Neuron (in vitro differentiated cells): ENCODE measurements around the gene KRT13.

Source experiments
- H2AFZ ChIP-seq: one replicate; pipeline ENCODE4 v1.6.1; 2013; ENCODE audit warnings: low read depth, mild to moderate bottlenecking, inconsistent platforms, low read length, moderate library complexity
- H3K27me3 ChIP-seq: one replicate; pipeline ENCODE4 v1.6.1; 2013; ENCODE audit warnings: low read length; ENCODE audit not compliant: insufficient read depth
- H3K36me3 ChIP-seq: one replicate; pipeline ENCODE4 v1.6.1; 2013; ENCODE audit warnings: low read length; ENCODE audit not compliant: insufficient read depth
- H3K4me1 ChIP-seq: one replicate; pipeline ENCODE4 v1.6.1; 2013; ENCODE audit warnings: low read length; ENCODE audit not compliant: insufficient read depth
- H3K4me3 ChIP-seq: 2 replicates; pipeline ENCODE4 v1.5.1; 2013; ENCODE audit warnings: mild to moderate bottlenecking, low read length, moderate library complexity
- H3K9me3 ChIP-seq: one replicate; pipeline ENCODE4 v1.6.1; 2013; ENCODE audit warnings: low read length

Gene KRT13

DNA sequence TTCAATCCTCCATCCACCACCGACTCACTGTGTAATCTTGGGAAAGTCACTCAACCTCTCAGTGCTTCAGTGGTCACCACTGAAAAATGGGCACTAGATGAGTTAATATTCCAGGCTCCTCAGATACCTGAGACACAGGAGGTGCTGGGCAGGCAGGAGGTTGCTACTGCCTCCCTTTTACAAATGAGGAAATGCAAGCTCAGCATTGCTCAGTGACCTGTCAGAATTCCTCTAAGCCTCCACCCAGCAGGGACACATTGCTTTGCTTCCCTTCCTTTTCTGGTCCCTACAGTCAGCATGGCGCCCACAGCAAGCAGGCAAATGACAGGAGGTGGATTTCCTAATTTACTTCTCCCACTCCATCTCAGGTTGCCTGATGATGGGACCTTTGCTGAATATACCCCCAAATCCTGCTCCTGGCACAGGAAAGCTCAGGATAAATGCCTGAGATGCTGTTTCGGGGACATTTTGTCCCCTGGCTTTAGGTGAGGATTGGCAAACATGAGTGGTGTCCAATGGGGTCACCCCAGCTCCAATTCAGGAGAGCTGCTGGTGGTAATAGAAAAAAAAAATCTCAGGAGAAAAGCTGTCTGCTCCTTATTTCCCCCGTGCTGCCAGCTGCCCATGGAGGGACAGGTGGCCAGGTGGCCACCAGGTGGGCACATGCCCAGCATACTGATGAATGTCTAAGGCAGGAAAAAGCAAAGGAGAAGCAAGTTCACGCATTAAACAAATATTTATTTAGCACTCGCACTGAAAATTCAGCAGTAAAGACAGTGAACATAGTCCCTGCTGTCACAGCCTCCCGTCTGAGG is 5.0 kb upstream of the KRT13 start:
- Histone ChIP-seq H3K9me3 (no peaks in the 10 kb centered on the region), H3K27me3 (no peaks in the 10 kb centered on the region), H3K36me3 (no peaks in the 10 kb centered on the region), H3K4me1 (no peaks in the 10 kb centered on the region), H2AFZ (no peak overlapping the region), H3K4me3 (no peak overlapping the region)

DNA sequence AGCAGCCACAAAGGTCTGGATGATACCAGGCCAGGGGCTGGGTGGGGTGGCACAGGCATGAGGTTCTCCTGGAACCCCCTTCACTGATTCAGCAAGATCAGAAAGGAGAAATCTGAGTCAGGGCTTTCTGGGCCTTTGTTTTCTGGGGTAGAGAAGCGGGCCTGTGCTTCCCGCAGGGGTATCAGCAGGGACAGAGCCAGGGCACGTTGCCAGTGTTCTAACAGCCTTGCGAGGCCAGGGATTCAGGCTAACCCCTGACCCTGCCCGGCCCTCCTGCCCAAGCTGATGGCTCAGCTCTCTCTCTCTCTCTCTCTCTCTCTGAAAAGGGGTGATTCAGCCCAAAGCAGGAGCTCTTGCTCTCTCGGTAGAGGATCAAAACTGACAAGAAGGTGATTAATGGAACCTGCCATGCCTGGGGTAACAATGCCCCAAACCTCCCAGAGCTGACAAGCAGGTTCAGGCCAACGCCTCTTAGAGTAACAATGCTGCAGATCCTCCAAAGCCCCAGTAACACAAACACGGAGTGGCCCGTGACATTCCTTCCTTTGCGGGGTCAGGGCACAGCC is 2.0 kb upstream of the KRT13 start:
- H2AFZ ChIP-seq, result no peak overlapping the region
- no peaks in the 10 kb centered on the region for H3K9me3 ChIP-seq
- no peaks in the 10 kb centered on the region for H3K27me3 ChIP-seq
- H3K4me1 ChIP-seq, result no peaks in the 10 kb centered on the region
- H3K4me3 ChIP-seq, result no peak overlapping the region
- H3K36me3 ChIP-seq, result no peaks in the 10 kb centered on the region

DNA sequence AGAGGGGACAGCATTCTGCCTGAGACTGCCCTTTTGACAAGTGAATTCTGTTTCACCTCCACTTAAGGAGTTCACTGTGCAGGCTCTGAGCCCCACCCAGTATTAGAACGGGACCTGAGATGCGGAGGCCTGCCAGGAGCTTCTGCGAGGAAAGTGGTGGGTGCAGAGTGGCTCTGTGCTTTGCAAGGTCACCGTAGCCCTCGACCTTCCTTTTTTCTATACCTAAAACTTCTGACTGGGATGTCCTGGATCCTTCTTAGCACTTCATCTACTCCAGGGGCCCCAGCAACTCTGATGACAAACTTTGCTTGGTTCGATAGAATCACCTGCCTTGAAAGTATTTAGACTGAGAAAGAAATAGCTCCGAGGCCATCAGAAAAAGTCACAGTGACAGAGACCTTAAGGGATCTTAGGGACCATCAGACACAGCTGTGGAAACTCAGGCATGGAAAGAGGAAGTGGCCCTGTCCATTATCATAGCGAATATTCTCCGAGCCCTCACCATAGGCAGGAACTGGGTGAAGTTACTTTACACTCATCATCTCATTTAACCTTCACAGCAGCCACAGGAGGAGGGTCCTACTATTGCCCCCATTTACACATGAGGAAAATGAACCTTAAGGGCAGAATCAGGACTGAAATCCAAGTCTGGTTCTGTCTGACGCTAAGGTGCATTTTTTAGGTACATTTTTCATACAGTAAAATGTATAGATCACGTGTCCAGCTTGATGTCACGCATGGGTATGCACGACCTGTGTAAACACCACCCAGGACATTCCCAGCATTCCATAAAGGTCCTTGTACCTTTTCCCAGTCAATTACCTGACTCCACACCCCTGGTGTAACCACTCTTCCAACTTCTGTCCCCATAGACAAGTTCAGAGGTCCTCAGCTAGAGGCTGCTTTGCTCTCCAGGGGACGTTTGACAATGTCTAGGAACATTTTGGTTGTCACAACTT is 676 bp upstream of the KRT13 start:
- H3K9me3 ChIP-seq, result no peaks in the 10 kb centered on the region
- H2AFZ ChIP-seq, result no peak overlapping the region
- no peaks in the 10 kb centered on the region for H3K27me3 ChIP-seq
- no peaks in the 10 kb centered on the region for H3K36me3 ChIP-seq
- H3K4me3 ChIP-seq, result no peak overlapping the region
- no peaks in the 10 kb centered on the region for H3K4me1 ChIP-seq

DNA sequence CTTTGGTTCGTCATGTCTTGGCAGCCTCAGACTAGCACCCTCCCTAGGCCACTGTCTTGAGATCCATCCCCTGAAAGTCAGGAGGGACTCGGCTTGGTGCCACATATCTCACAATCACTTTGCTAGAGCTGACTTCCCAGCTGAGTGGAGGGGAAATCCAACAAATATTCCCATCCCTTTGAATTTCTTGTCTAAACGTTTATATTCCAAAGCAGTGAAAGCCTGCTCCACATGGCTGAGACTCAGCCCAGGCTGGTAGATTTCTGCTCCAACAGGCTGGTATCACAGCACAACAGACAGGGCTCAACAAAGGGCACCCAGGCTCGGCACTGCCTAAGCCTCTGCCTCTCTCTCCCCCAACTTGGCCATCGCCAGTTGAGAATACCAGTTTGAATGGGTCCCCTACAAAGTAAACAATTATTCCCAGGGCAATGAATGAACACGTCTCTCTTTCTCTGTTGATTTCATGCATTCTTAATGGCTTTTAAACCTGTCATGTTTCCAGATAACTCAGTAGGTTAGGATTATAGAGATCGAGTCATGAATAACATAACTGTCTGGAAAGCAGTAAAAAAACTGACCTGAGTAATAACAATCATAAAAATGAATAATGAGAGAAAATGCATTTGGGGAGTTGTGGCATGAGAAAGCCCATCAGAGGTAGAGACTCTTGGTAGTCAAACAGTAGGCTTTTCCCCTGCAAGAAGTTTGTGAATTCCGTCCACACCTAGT is 1.0 kb downstream of the KRT13 start:
- no peak overlapping the region for H2AFZ ChIP-seq
- no peaks in the 10 kb centered on the region for H3K9me3 ChIP-seq
- no peaks in the 10 kb centered on the region for H3K36me3 ChIP-seq
- no peak overlapping the region for H3K4me3 ChIP-seq
- H3K27me3 ChIP-seq, result peaks cover 3% of the 10 kb centered on the region
- no peaks in the 10 kb centered on the region for H3K4me1 ChIP-seq

DNA sequence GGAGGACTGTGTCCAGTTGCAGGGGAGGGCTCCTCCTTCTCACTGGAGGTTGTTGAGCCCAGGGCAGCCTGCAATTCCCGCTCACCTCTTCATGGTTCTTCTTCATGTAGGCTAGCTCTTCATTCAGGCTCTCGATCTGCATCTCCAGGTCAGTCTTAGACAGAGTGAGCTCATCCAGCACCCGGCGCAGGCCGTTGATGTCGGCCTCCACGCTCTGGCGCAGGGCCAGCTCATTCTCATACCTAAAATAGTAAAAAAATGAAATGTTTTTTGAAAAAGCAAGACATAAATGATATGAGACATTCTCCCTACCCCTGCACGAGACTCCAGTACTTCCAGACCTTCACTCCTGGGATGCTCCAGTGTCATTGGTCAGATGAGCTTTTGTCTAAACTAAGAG is 2.2 kb downstream of the KRT13 start:
- Histone ChIP-seq H2AFZ (no peak overlapping the region), H3K27me3 (peaks cover 3% of the 10 kb centered on the region), H3K4me1 (no peaks in the 10 kb centered on the region), H3K36me3 (no peaks in the 10 kb centered on the region), H3K4me3 (no peak overlapping the region), H3K9me3 (no peaks in the 10 kb centered on the region)

DNA sequence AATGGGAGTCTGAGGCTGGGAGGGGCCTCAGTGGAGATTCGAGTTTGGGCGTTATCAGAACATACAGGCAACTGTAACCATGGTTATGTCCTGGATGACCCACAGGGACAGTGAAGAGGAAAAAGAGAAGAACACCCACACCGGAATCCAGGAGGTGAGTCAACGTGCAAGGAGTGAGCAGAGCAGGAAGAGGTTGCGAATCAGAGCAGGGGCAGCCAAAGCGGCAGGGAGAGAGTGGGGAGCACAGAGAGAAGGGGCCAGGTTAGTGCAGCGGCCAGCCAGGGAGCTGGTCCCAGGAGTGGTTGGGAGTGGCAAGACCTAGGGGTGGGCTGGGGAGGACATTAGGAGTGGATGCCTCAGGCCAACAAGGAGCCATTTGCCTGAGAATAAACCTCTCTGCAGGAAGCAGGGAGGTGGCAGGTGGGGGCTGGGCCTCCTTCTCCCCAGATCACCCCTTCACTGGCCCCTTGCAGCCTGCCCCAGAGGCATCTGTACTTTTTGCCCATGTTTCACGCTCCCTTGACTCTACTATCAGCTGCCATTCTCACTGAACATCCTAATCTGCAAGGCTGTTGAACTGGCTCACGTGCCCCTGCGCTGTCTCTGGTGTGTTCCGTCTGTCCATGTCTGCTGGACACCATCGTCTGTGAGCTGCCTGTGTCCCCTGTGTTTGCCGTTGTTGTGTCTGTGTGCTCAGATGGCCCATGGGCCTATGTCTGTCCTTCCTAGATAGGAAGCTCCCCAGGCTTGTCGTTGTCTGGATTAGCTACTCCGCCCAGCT is 5.1 kb downstream of the KRT13 start:
- no peak overlapping the region for H2AFZ ChIP-seq
- no peaks in the 10 kb centered on the region for H3K36me3 ChIP-seq

DNA sequence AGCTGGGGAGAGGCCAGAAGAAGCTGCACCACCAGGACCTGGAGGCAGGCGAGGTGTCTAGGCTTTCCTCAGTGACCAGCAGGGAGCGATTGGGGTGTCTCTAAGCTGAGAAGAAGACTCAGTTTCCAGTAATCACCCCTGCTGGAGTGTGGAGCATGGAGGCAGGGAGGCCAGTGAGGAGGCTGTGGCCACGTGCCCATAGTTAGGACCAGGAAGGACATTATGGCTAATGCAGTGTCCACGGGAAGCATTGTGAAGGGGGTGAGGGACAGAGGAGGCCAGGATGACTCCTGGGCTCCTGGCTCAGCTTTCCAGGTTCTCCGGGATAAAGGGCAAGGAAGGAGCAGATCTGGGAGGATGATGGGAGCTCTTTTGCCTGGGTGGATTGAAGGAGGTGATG is 5.7 kb downstream of the KRT13 start:
- Histone ChIP-seq H3K9me3 (no peaks in the 10 kb centered on the region), H2AFZ (no peak overlapping the region), H3K36me3 (no peaks in the 10 kb centered on the region), H3K27me3 (peaks cover 3% of the 10 kb centered on the region), H3K4me3 (no peak overlapping the region), H3K4me1 (no peaks in the 10 kb centered on the region)

More for the DNA sequence above, 5.1 kb downstream of the KRT13 start:
- no peaks in the 10 kb centered on the region for H3K4me1 ChIP-seq
- no peaks in the 10 kb centered on the region for H3K9me3 ChIP-seq
- peaks cover 3% of the 10 kb centered on the region for H3K27me3 ChIP-seq
- no peak overlapping the region for H3K4me3 ChIP-seq

DNA sequence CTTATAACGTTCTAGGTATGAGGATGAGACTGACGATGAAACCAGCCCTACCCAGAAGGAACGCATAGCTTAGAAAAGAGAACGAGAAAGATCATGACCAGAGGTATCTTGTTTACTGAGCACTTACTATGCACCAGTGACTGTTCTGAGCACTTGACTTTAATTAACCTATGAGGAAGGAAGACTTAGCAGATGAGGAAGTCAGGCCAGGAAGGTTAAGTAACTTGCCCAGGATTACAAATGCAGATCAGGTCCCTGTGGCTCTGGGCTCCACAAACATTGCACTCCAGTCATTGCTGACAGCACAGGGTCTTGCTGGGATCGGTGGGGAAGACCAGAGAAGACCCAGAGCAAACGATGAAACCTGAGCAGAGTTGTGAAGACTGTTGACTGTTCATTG is 7.1 kb downstream of the KRT13 start:
- H3K9me3 ChIP-seq, result no peaks in the 10 kb centered on the region
- H3K27me3 ChIP-seq, result peaks cover 3% of the 10 kb centered on the region
- H2AFZ ChIP-seq, result no peak overlapping the region
- H3K4me3 ChIP-seq, result no peak overlapping the region
- no peaks in the 10 kb centered on the region for H3K36me3 ChIP-seq
- H3K4me1 ChIP-seq, result no peaks in the 10 kb centered on the region

DNA sequence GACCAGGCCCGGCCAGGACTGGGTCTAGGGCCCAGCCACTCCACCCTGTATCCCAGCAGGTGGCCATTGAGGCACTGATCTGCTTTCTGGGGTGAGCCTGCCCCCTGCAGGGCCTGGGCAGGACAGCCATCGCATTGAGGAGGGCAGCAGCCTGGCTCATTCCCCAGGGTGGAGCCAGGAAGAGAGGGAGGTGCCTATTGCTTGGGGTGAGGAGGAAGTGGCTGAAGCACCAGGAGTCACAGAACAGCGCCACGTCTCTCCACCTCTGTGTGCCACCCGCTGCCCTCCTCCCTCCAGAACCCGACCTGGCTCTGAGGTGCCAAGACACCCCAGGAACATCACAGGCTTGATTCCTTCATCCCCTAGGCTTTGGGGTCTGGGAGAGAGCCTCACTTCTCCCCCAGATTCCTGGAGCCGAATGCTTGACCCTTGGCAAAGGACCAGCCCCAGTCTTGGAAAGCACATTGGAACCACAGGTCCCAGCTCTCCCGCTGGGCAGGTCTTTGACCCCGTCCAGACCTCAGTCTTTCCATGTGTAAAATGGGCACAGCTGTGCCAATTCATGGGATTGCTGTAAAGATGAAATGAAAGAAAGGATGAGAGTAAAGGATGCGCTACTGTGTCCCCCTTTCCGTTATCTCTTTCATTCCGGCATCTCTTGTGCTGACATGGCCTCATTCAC is 8.5 kb downstream of the KRT13 start:
- Histone ChIP-seq H3K36me3 (no peaks in the 10 kb centered on the region), H3K27me3 (peaks cover 3% of the 10 kb centered on the region), H3K4me3 (no peak overlapping the region), H2AFZ (no peak overlapping the region), H3K4me1 (no peaks in the 10 kb centered on the region), H3K9me3 (no peaks in the 10 kb centered on the region)

DNA sequence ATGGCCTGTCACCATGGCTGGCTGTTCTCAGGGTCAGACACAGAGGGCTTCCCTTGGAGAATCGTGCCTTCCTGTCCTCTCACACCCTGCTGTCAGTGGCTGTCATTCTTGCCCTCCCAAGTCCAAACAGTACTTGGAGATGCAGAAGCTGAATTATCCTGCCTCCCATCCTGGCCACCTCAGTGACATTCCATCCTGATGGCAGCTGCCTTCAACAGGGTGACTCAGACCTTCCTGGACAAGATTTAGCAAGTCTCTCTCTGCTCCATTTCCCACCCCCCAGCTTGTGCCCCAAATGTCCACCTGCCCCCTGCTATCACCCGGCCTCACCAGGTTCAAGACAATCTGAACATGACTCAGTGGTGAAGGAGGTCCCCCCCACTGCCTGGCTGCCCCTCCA is 10.9 kb downstream of the KRT13 start:
- H3K4me3 ChIP-seq, result no peak overlapping the region
- H3K27me3 ChIP-seq, result no peaks in the 10 kb centered on the region
- H2AFZ ChIP-seq, result no peak overlapping the region
- H3K36me3 ChIP-seq, result no peaks in the 10 kb centered on the region
- no peaks in the 10 kb centered on the region for H3K4me1 ChIP-seq
- H3K9me3 ChIP-seq, result no peaks in the 10 kb centered on the region

DNA sequence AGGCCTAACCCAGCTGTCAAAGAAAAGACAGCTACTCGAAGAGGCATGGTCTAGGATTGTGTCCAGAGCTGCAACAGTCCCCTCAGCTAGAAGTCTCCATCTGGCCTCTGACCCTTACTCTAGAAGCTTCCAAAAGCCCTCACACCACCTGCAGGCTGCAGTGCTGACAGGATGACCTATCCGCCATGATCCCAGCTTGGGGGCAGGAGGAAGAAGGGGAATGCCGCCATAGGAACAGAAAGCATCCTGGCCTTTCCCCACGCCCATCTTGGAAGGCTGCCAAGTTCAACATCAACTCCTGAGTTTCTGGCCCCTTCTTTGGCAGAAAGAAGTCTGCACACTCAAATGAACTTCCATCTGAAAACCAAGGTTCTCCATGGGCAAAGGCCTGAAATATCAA is 12.6 kb downstream of the KRT13 start:
- no peaks in the 10 kb centered on the region for H3K36me3 ChIP-seq
- H3K9me3 ChIP-seq, result no peaks in the 10 kb centered on the region
- no peak overlapping the region for H2AFZ ChIP-seq
- no peaks in the 10 kb centered on the region for H3K27me3 ChIP-seq
- H3K4me1 ChIP-seq, result no peaks in the 10 kb centered on the region
- H3K4me3 ChIP-seq, result no peak overlapping the region

DNA sequence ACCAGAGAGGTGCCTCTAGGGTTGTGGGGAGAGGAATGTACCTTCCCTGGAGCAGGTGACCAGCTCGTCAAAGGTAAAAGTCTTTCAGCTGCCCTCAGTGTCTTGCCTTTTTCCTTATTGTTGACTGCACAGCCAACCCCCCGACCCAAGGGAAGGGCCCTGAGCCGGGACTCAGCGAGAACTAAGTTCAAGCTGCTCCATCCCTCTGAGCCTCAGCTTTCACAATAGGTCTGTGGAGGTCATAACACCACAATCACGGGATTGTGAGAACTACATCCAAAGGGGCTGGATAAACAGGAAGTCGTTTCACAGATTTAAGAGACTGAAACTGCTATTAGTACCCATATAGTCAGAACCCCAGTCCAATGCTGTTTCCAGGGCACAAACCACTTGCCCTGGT is 13.1 kb downstream of the KRT13 start:
- H3K4me1 ChIP-seq, result no peaks in the 10 kb centered on the region
- H3K4me3 ChIP-seq, result no peak overlapping the region
- H3K36me3 ChIP-seq, result no peaks in the 10 kb centered on the region
- no peak overlapping the region for H2AFZ ChIP-seq
- H3K9me3 ChIP-seq, result no peaks in the 10 kb centered on the region
- no peaks in the 10 kb centered on the region for H3K27me3 ChIP-seq
